C4-2B (cell line): ENCODE results near the gene PLPP4.
A peak's percentile ranks its signal among the peaks of the same experiment; 100 is the strongest.

ENCODE experiments used
- H3K27ac ChIP-seq: fragments of 450-650 bp; 2 replicates; pipeline ENCODE4 v1.5.1; 2017
- ZFX ChIP-seq: fragments of 450-650 bp; IDR thresholded peaks from 2 replicates; pipeline ENCODE4 v1.6.1; 2017
- TF ChIP-seq, protein P1 (sequence below): fragments of 450-650 bp; conservative IDR thresholded peaks from 2 replicates; pipeline ENCODE4 v1.5.1; 2017; ENCODE audit warnings: mild to moderate bottlenecking

The PLPP4 gene

DNA sequence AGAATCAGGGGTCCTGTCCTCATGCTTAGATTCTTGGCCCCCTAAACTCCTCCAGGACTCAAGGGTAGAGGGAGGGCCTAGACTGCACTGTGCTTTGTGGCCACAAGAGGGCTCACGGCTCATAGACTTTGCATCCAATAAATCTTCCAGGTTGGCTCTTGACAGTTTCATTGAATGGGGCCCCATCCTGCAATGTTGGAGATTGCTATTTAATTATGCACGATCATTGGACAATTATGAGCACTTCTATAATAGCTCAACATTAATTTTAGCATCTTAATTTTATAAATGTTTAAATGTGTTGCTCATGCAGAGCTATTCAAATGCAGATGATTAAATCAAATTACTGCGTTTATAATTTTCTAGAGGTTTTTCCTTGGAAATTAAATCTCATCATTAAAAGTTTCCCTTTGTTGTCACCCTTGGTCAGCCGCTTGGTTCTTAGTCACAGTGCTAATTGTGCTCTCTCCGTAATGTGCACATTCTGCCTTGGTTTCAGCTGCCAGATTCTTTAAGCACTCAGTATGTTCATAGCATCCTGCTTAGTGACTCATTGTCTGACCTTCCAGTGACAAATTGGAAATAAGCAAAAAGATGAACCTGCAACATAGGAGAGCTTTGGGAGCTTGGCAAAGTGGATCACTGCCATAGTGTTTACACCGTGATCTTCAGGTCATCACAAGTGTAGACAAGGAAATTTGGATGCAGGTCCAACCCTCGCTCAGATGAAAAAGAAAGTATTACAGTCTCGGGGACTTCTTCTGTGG, 33.4 kb upstream of the PLPP4 start:
- TF ChIP-seq, protein P1, sequence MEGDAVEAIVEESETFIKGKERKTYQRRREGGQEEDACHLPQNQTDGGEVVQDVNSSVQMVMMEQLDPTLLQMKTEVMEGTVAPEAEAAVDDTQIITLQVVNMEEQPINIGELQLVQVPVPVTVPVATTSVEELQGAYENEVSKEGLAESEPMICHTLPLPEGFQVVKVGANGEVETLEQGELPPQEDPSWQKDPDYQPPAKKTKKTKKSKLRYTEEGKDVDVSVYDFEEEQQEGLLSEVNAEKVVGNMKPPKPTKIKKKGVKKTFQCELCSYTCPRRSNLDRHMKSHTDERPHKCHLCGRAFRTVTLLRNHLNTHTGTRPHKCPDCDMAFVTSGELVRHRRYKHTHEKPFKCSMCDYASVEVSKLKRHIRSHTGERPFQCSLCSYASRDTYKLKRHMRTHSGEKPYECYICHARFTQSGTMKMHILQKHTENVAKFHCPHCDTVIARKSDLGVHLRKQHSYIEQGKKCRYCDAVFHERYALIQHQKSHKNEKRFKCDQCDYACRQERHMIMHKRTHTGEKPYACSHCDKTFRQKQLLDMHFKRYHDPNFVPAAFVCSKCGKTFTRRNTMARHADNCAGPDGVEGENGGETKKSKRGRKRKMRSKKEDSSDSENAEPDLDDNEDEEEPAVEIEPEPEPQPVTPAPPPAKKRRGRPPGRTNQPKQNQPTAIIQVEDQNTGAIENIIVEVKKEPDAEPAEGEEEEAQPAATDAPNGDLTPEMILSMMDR: peak; percentile 95
- no peak for TF ChIP-seq ZFX
- no peak overlapping the region for H3K27ac ChIP-seq

DNA sequence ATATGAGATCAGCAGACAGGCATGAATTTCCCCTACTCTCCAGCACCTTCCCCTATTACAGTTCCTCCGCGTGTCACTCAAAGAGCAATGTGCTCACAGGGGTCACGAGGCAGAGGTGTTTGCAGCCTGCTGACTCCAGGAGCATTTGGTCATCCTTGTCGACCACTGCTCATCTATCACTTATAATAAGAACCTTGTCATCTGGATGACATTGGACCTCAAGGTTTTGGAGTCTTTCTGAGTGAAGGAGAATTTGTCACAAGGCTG, 32.9 kb upstream of the PLPP4 start:
- TF ChIP-seq, protein P1: no peak
- no peak for TF ChIP-seq ZFX
- H3K27ac ChIP-seq: no peak overlapping the region

DNA sequence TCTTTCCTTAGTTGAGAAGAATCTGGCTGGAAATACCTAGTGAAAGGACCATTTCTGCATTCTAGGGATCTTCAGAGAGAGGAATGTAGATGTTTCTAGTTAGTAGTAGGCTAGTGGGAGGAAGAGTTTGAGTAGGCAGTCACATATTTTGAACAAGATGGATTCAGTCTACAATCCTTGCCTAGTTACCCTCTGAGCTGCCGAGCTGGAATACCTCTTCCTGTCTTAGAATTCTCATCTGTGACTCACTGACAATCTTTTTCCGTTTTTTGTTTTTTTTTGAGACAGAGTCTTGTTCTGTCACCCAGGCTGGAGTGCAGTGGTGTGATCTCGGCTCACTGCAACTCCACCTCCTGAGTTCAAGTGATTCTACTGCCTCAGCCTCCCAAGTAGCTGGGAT, 30.7 kb upstream of the PLPP4 start:
- H3K27ac ChIP-seq: no peak overlapping the region
- no peak for TF ChIP-seq ZFX
- TF ChIP-seq, protein P1: no peak

DNA sequence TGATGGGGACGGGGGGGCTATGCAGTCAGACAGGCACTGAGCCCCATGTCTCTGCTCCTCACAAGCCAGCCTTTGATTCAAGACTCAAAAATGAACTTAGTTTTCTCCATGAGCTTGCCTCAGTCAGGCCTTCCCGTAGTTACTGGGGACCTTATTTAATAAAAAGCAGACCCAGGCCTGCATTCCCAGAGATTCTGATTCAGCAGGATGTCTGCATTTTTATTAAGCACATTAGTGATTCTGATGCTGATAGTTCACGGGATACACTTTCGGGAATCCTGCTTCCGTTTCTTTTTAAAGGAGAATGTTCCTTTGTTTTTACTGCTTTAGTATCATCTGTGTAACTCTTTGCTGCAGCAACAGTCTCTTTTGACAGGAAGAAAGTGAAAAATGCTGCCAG, 28.3 kb upstream of the PLPP4 start:
- TF ChIP-seq ZFX: no peak
- TF ChIP-seq, protein P1: no peak
- H3K27ac ChIP-seq: no peak overlapping the region

DNA sequence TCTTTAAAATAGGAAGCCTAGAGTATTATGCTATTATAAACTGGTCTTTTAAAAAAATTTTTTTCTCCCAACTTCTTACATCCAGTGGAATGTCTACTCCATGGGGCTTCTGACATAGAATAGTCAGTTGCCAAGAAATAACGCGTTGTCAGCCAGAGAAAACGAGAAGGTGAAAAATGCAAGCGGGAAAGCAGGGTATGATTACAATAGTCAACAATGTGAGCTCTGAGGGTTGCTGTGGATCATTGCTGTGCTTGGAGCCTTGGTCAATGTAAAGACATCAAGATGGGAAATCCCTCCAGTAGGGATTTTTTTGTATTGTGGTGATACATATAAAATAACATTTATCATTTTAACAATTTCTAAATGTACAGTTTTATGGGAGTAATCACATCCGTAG, 27.6 kb upstream of the PLPP4 start:
- TF ChIP-seq, protein P1: no peak
- TF ChIP-seq ZFX: no peak
- no peak overlapping the region for H3K27ac ChIP-seq

DNA sequence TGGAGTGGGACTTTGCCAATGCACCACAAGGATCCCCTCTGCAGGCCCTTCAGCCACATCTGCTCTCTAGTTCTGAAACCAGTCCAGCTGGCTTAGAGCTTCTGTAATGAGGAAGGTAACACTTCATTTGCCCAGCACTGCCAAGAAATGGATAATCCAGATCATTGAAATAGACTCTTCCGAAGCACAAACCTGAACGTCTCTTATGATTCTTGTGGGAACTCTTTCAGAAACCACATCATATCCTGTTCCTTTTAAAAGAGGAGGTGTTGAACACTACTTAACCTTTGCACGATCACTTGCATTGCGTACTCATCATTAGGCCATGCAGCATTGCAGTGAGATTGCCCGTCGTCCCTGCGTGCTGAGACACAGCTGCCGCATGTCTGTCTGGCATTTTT, 25.8 kb upstream of the PLPP4 start:
- no peak for TF ChIP-seq ZFX
- TF ChIP-seq, protein P1: no peak

DNA sequence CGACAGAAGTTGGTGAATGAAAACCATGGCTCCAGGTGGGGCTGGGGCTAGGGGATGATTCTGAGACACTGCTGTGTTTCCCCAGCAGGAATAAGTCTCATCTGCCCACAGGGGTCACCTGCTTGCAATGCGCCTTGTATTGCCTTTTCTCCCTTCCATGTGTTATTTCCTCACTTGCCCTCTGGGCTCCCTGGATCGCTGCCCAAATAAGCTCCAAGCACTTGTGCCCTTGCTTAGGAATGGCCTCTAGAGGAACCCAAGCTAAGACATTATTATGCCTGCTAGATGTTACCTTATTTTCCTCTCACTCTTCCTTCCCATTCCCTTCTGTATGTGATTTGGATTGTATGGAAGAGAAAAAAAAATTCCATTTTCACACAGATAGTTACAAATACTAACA, 24.8 kb upstream of the PLPP4 start:
- no peak overlapping the region for H3K27ac ChIP-seq

More for the DNA sequence above, 25.8 kb upstream of the PLPP4 start:
- no peak overlapping the region for H3K27ac ChIP-seq

More for the DNA sequence above, 24.8 kb upstream of the PLPP4 start:
- TF ChIP-seq, protein P1: no peak
- no peak for TF ChIP-seq ZFX
